Superior temporal gyrus (tissue), 1 donor: ENCODE measurements around the gene ABLIM2.

Experiments used
- DNase-seq: peaks from one replicate; pipeline ENCODE4 v3.0.0-alpha.2; 2016; ENCODE audit errors: extremely low spot score

ABLIM2 gene

GRCh38 chr4:8158710-8159536 lies at the start of gene ABLIM2:
Gene ABLIM2 (minus strand): TSS chr4:8158813. CDS start chr4:8158689, 124 bp downstream.
- DNase-seq, result peak; percentile 98

- no peak for DNase-seq
Measured at GRCh38 chr4:8207314-8207713, 48.7 kb upstream of the ABLIM2 start.

GRCh38 chr4:8205749-8206611 lies 47.4 kb upstream of the ABLIM2 start:
- no peak for DNase-seq

- no peak for DNase-seq
Measured at GRCh38 chr4:8205241-8205707, 46.7 kb upstream of the ABLIM2 start.

GRCh38 chr4:8204576-8205227 lies 46.1 kb upstream of the ABLIM2 start:
- no peak for DNase-seq

GRCh38 chr4:8203817-8204216 lies 45.2 kb upstream of the ABLIM2 start:
- DNase-seq, result no peak

- no peak for DNase-seq
Measured at GRCh38 chr4:8203052-8203401, 44.4 kb upstream of the ABLIM2 start.

- no peak for DNase-seq
Measured at GRCh38 chr4:8202108-8203051, 43.8 kb upstream of the ABLIM2 start.

GRCh38 chr4:8201321-8201781 lies 42.7 kb upstream of the ABLIM2 start:
- DNase-seq, result no peak

GRCh38 chr4:8200302-8200975 lies 41.8 kb upstream of the ABLIM2 start:
- no peak for DNase-seq

GRCh38 chr4:8199594-8200301 lies 41.1 kb upstream of the ABLIM2 start:
- DNase-seq, result no peak

GRCh38 chr4:8198906-8199593 lies 40.4 kb upstream of the ABLIM2 start, which contains the start of gene SH3TC1:
Gene SH3TC1 (plus strand): TSS chr4:8199290. CDS start chr4:8205195, 5,905 bp downstream.
- peak; percentile 43 for DNase-seq

- DNase-seq, result no peak
Measured at GRCh38 chr4:8198206-8198905, 39.7 kb upstream of the ABLIM2 start.

- no peak for DNase-seq
Measured at GRCh38 chr4:8197521-8197920, 38.9 kb upstream of the ABLIM2 start.

- no peak for DNase-seq
Measured at GRCh38 chr4:8195841-8196458, 37.3 kb upstream of the ABLIM2 start.

GRCh38 chr4:8195431-8195830 lies 36.8 kb upstream of the ABLIM2 start:
- DNase-seq, result no peak

- no peak for DNase-seq
Measured at GRCh38 chr4:8194306-8195242, 36.0 kb upstream of the ABLIM2 start.
